Measurements from ENCODE around the gene TNFRSF1B. TPM values are rescaled to one million over a fixed set of nuclear protein-coding genes. Genes with fewer than 3 reads are reported as not detected.

The TNFRSF1B gene
- total and polyA plus RNA-seq, 2 of the 8 experiments (the other 6 are each of a cell fraction or from before 2014, with no cell fraction given), result 1.7 to 2.9 TPM

- Histone ChIP-seq H3K4me2 (ENCODE audit: insufficient read depth in 1 of 2, low read depth in 2 of 2, low read length in 2 of 2) (no peak overlapping the region), H3K9ac (replicated peaks in 1 of 4; ENCODE audit: extremely low read depth in 1 of 4, low read depth in 3 of 4, low read length in 3 of 4) (no peak overlapping the region), H3K4ac (replicated peaks; ENCODE audit: insufficient read length, low read depth, low read length) (no peak overlapping the region), H3K9me3 (ENCODE audit: insufficient read depth in 2 of 2, low read depth in 1 of 2, low read length in 1 of 2) (no peaks in the 10 kb centered on the region; a peak in 1 of 4 replicates), H2BK12ac (ENCODE audit: low read depth, low read length) (no peak overlapping the region), H3K4me3 (ENCODE audit: extremely low read depth in 1 of 4, insufficient read depth in 2 of 4, low read depth in 3 of 4, low read length in 4 of 4) (no peak overlapping the region), H3K4me1 (replicated peaks in 1 of 4; ENCODE audit: control insufficient read depth in 3 of 4, insufficient read depth in 4 of 4, low read length in 3 of 4) (peaks cover 0 to 4% (median 2%) of the 10 kb centered on the region in 4 experiments; a peak in 5 of 7 replicates), H3K79me2 (ENCODE audit: control insufficient read depth in 1 of 2, insufficient read depth in 2 of 2, low read length in 2 of 2) (no peaks in the 10 kb centered on the region), H3K23ac (ENCODE audit: insufficient read length) (no peak overlapping the region), H3K27me3 (replicated peaks in 1 of 4; ENCODE audit: control insufficient read depth in 3 of 4, extremely low read depth in 1 of 4, insufficient read depth in 3 of 4, low read length in 3 of 4) (peaks cover 0 to 2% (median 0%) of the 10 kb centered on the region in 4 experiments; a peak in 1 of 7 replicates), H4K8ac (ENCODE audit: extremely low read depth, insufficient read depth, low read length) (no peak overlapping the region), H3K56ac (replicated peaks; ENCODE audit: insufficient read length, low read depth, low read length) (no peak overlapping the region), H3K36me3 (ENCODE audit: control insufficient read depth in 2 of 4, insufficient read depth in 4 of 4, low read length in 3 of 4) (no peaks in the 10 kb centered on the region), H4K5ac (ENCODE audit: insufficient read length, low read depth, low read length) (no peak overlapping the region), H2AFZ (ENCODE audit: low read length) (no peak overlapping the region), H4K20me1 (replicated peaks in 1 of 2; ENCODE audit: control insufficient read depth in 1 of 2, insufficient read depth in 2 of 2, low read length in 2 of 2) (no peaks in the 10 kb centered on the region), H2BK15ac (ENCODE audit: low read length) (no peak overlapping the region), H2BK20ac (ENCODE audit: low read length) (no peak overlapping the region), H3K79me1 (ENCODE audit: low read depth, low read length) (no peaks in the 10 kb centered on the region), H3K27ac (ENCODE audit: low read depth, low read length) (no peak overlapping the region), H3K18ac (ENCODE audit: extremely low read depth, low read length) (no peak overlapping the region), H3K14ac (ENCODE audit: insufficient read length) (no peak overlapping the region), H2AK5ac (ENCODE audit: low read depth, low read length) (no peak overlapping the region), H2BK5ac (ENCODE audit: low read depth, low read length) (no peak overlapping the region), H3K23me2 (ENCODE audit: low read depth, low read length) (no peaks in the 10 kb centered on the region), H2BK120ac (replicated peaks; ENCODE audit: low read depth, low read length) (no peak overlapping the region), H4K91ac (replicated peaks; ENCODE audit: insufficient read length, low read length) (no peak overlapping the region)
- ChIA-PET POLR2A (ENCODE audit: partially characterized antibody) (no interaction called here), CTCF (ENCODE audit: partially characterized antibody) (interaction anchor here (0.7 to 9.2 kb wide), 8 partner anchors 10 to 188 kb away, joined by 3 to 79 read pairs (median 4); no protein-coding TSS in a partner anchor)
- 82% methylated on average over 2 of the region's 2 CpGs; no CpG with 5 or more reads in 1 of the 2 experiments for WGBS, 2 experiments (ENCODE audit: extremely low coverage in 1 of 2, insufficient coverage in 1 of 2, insufficient read length in 1 of 2, insufficient replicate concordance in 2 of 2, low coverage in 1 of 2, low lambda C conversion rate in 2 of 2, missing lambda C conversion rate in 1 of 2)
- FAIRE-seq (no peak), DNase-seq (ENCODE audit: low read depth in 1 of 2, low spot score in 2 of 2) (no peak)
- no peak for TF ChIP-seq EZH2 (IDR thresholded peaks at IDR 0.05; ENCODE audit: low read depth, low read length, severe bottlenecking)
- TF ChIP-seq NANOG (IDR thresholded peaks at IDR 0.05; ENCODE audit: insufficient read depth, low read depth, low read length, poor library complexity, severe bottlenecking), result no peak
- TF ChIP-seq CBX5 (IDR thresholded peaks at IDR 0.05; ENCODE audit: low read depth, low read length), result no peak
These were observed 15.3 kb upstream of the TNFRSF1B start for GRCh38 chr1:12151465-12151864.

Measured in H1 (cell line).